ENCODE data around the gene EGFL8. TPM values are rescaled to one million over a fixed set of nuclear protein-coding genes. Genes with fewer than 3 reads are reported as not detected.

Gene EGFL8
- total and polyA plus RNA-seq, 9 donors, result 11.8 to 47.3 (median 36.7) TPM

GRCh38 chr6:32117461-32117860 is 46.9 kb upstream of the EGFL8 start:
- Histone ChIP-seq H3K27me3 (no peaks in the 10 kb centered on the region), H3K27ac (no peak overlapping the region), H3K4me1 (ENCODE audit: insufficient read depth) (peaks cover 9% of the 10 kb centered on the region), H3K9me3 (no peaks in the 10 kb centered on the region), H3K4me3 (no peak overlapping the region), H3K36me3 (no peaks in the 10 kb centered on the region)
- no peak for TF ChIP-seq CTCF (IDR thresholded peaks at IDR 0.05)
- TF ChIP-seq EP300 (IDR thresholded peaks at IDR 0.05), result no peak
- TF ChIP-seq POLR2A (IDR thresholded peaks at IDR 0.05), result no peak
- no peak for DNase-seq
- intact Hi-C loops (cut with DNase I), result loop anchor here in 2 of 4 donors (5.0 to 10.0 kb wide), 2 partner anchors 55 to 213 kb away; partner anchors contain the start of gene ZBTB12 (in 1 of the 2)
- 63 to 74% (median 64%) methylated on average over 9 of the region's 9 CpGs for WGBS, 3 donors

GRCh38 chr6:32118782-32119628 is 45.4 kb upstream of the EGFL8 start:
- Histone ChIP-seq H3K27me3 (no peaks in the 10 kb centered on the region), H3K4me1 (ENCODE audit: insufficient read depth) (peaks cover 1% of the 10 kb centered on the region), H3K36me3 (no peaks in the 10 kb centered on the region), H3K9me3 (no peaks in the 10 kb centered on the region), H3K4me3 (no peak overlapping the region), H3K27ac (peak overlapping the region; percentile 32 to 58)
- WGBS, 3 donors, result 9 to 10% (median 10%) methylated on average over 17 of the region's 17 CpGs
- TF ChIP-seq CTCF (IDR thresholded peaks at IDR 0.05) (peak; percentile 92 to 93 (median 92)), EP300 (IDR thresholded peaks at IDR 0.05) (no peak), POLR2A (IDR thresholded peaks at IDR 0.05) (peak; percentile 18)
- intact Hi-C loops (cut with DNase I), result loop anchor here (2.0 to 10.0 kb wide), 3 partner anchors 36 to 214 kb away; partner anchors contain the start of genes PPT2 (in 3 of the 4) and ZBTB12 (in 1 of the 4)
- DNase-seq, result peak; percentile 85 to 94 (median 92)

- no peak for DNase-seq
- no peaks in the 10 kb centered on the region for H3K27me3 ChIP-seq
- TF ChIP-seq EP300 (IDR thresholded peaks at IDR 0.05) (no peak), POLR2A (IDR thresholded peaks at IDR 0.05) (no peak), CTCF (IDR thresholded peaks at IDR 0.05) (no peak)
- H3K4me1 ChIP-seq (ENCODE audit: insufficient read depth), result peaks cover 1% of the 10 kb centered on the region
- H3K36me3 ChIP-seq, result no peaks in the 10 kb centered on the region
- WGBS, 3 donors, result 91 to 93% (median 91%) methylated on average over 11 to 12 of the region's 12 CpGs
- intact Hi-C loops (cut with DNase I), result no loop called here
- no peak overlapping the region for H3K27ac ChIP-seq
- no peaks in the 10 kb centered on the region for H3K9me3 ChIP-seq
- no peak overlapping the region for H3K4me3 ChIP-seq
These were observed 43.8 kb upstream of the EGFL8 start for GRCh38 chr6:32120573-32121059.

- no peak overlapping the region for H3K4me3 ChIP-seq
- DNase-seq, result no peak
- 76 to 79% (median 78%) methylated on average over 4 of the region's 4 CpGs for WGBS, 3 donors
- H3K9me3 ChIP-seq, result no peaks in the 10 kb centered on the region
- H3K36me3 ChIP-seq, result no peaks in the 10 kb centered on the region
- intact Hi-C loops (cut with DNase I), result no loop called here
- H3K4me1 ChIP-seq (ENCODE audit: insufficient read depth), result peaks cover 9% of the 10 kb centered on the region
- no peak overlapping the region for H3K27ac ChIP-seq
- H3K27me3 ChIP-seq, result no peaks in the 10 kb centered on the region
- no peak for TF ChIP-seq POLR2A (IDR thresholded peaks at IDR 0.05)
- no peak for TF ChIP-seq EP300 (IDR thresholded peaks at IDR 0.05)
These were observed 40.7 kb upstream of the EGFL8 start for GRCh38 chr6:32123681-32124080.

GRCh38 chr6:32126880-32127279 is 37.5 kb upstream of the EGFL8 start:
- TF ChIP-seq POLR2A (IDR thresholded peaks at IDR 0.05) (no peak), EP300 (IDR thresholded peaks at IDR 0.05) (no peak), CTCF (IDR thresholded peaks at IDR 0.05) (no peak)
- H3K9me3 ChIP-seq, result no peaks in the 10 kb centered on the region
- H3K27me3 ChIP-seq, result no peaks in the 10 kb centered on the region
- 12 to 34% (median 17%) methylated on average over 8 of the region's 8 CpGs for WGBS, 3 donors
- no peak for DNase-seq
- no peak overlapping the region for H3K27ac ChIP-seq
- intact Hi-C loops (cut with DNase I), result no loop called here
- no peaks in the 10 kb centered on the region for H3K36me3 ChIP-seq
- H3K4me3 ChIP-seq, result peak overlapping the region; percentile 93
- peaks cover 13% of the 10 kb centered on the region for H3K4me1 ChIP-seq (ENCODE audit: insufficient read depth)

Measured in ovary (tissue), 9 donors.